ENCODE data around the gene NFE2L3. TPM values are rescaled to one million over a fixed set of nuclear protein-coding genes. Genes with fewer than 3 reads are reported as not detected.
A peak's percentile ranks its signal among the peaks of the same experiment; 100 is the strongest.

The NFE2L3 gene
- total and polyA plus RNA-seq, 9 of the 15 experiments (the other 6 are each of a cell fraction or from before 2014, with no cell fraction given), result 2.9 to 16.9 (median 12.4) TPM

DNA sequence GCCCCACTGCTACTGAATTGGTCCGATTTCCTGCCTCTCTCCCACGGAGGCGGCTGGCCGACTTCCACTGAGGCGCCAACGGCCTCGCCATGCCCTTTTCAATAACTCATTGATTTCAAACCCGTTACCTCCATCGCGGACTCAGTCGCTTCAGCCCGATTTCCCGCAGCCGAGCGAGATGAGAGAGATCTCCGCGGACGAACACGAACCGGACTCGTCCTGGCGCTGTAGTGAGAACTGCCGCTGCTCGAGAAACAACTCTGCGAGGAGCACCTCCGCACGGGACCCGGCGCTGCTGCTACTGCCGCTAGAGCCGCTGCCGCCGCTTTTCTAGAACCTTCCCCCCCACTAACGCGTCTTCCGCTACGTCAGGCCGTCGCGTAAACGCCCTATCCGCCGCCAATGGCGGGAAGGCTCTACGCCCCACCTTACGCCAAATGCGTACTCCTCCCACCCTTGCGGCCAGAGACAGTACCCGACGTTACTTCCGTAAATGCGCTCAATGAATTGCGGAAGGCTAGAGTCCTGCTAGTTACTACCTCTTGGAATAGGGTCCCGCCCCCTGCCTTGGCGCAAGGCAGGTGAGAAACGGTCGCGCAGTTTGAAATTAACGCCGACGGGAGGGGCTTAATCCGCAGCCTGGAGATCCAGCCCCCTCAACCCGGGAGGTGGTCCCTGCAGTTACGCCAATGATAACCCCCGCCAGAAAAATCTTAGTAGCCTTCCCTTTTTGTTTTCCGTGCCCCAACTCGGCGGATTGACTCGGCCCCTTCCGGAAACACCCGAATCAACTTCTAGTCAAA is 48.6 kb downstream of the NFE2L3 start, which contains the start of gene HNRNPA2B1 (continued):
- TF ChIP-seq TEAD1 (CRISPR knock-in tag; IDR thresholded peaks at IDR 0.05), result peak in 1 of 2 experiments; percentile 82; a peak in 1 of 4 replicates
- TF ChIP-seq TAF1 (IDR thresholded peaks at IDR 0.05; ENCODE audit: control insufficient read depth, extremely low read depth, insufficient read depth, low read length, severe bottlenecking), result peak; percentile 99
- TF ChIP-seq NFYB (IDR thresholded peaks at IDR 0.05; ENCODE audit: extremely low read depth, insufficient read length), result no peak
- TF ChIP-seq PHB2 (IDR thresholded peaks at IDR 0.05; ENCODE audit: low read depth), result no peak
- TF ChIP-seq SNIP1 (IDR thresholded peaks at IDR 0.05; ENCODE audit: low read depth), result no peak
- 0 out of 2 replicates have a peak, but pooled peaks have one; percentile 48 for TF ChIP-seq HIVEP1 (CRISPR knock-in tag; IDR thresholded peaks at IDR 0.05)
- TF ChIP-seq, protein P1, sequence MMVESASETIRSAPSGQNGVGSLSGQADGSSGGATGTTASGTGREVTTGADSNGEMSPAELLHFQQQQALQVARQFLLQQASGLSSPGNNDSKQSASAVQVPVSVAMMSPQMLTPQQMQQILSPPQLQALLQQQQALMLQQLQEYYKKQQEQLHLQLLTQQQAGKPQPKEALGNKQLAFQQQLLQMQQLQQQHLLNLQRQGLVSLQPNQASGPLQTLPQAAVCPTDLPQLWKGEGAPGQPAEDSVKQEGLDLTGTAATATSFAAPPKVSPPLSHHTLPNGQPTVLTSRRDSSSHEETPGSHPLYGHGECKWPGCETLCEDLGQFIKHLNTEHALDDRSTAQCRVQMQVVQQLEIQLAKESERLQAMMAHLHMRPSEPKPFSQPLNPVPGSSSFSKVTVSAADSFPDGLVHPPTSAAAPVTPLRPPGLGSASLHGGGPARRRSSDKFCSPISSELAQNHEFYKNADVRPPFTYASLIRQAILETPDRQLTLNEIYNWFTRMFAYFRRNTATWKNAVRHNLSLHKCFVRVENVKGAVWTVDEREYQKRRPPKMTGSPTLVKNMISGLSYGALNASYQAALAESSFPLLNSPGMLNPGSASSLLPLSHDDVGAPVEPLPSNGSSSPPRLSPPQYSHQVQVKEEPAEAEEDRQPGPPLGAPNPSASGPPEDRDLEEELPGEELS (CRISPR knock-in tag; IDR thresholded peaks at IDR 0.05; ENCODE audit: borderline replicate concordance), result no peak
- no peak for TF ChIP-seq CHD2 (IDR thresholded peaks at IDR 0.05; ENCODE audit: low read depth, low read length)
- TF ChIP-seq, protein P2, sequence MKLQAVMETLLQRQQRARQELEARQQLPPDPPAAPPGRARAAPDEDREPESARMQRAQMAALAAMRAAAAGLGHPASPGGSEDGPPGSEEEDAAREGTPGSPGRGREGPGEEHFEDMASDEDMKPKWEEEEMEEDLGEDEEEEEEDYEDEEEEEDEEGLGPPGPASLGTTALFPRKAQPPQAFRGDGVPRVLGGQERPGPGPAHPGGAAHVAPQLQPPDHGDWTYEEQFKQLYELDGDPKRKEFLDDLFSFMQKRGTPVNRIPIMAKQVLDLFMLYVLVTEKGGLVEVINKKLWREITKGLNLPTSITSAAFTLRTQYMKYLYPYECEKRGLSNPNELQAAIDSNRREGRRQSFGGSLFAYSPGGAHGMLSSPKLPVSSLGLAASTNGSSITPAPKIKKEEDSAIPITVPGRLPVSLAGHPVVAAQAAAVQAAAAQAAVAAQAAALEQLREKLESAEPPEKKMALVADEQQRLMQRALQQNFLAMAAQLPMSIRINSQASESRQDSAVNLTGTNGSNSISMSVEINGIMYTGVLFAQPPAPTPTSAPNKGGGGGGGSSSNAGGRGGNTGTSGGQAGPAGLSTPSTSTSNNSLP (IDR thresholded peaks at IDR 0.05; ENCODE audit: borderline replicate concordance, low read depth, low read length), result no peak
- no peak for TF ChIP-seq BRF1 (IDR thresholded peaks at IDR 0.05; ENCODE audit: borderline replicate concordance, extremely low read depth, insufficient read length)
- no peak for TF ChIP-seq ZNF699 (CRISPR knock-in tag; IDR thresholded peaks at IDR 0.05; ENCODE audit: insufficient replicate concordance)
- TF ChIP-seq MBD2 (IDR thresholded peaks at IDR 0.05; ENCODE audit: borderline replicate concordance, low read depth), result peak; percentile 83
- TF ChIP-seq, protein P3, sequence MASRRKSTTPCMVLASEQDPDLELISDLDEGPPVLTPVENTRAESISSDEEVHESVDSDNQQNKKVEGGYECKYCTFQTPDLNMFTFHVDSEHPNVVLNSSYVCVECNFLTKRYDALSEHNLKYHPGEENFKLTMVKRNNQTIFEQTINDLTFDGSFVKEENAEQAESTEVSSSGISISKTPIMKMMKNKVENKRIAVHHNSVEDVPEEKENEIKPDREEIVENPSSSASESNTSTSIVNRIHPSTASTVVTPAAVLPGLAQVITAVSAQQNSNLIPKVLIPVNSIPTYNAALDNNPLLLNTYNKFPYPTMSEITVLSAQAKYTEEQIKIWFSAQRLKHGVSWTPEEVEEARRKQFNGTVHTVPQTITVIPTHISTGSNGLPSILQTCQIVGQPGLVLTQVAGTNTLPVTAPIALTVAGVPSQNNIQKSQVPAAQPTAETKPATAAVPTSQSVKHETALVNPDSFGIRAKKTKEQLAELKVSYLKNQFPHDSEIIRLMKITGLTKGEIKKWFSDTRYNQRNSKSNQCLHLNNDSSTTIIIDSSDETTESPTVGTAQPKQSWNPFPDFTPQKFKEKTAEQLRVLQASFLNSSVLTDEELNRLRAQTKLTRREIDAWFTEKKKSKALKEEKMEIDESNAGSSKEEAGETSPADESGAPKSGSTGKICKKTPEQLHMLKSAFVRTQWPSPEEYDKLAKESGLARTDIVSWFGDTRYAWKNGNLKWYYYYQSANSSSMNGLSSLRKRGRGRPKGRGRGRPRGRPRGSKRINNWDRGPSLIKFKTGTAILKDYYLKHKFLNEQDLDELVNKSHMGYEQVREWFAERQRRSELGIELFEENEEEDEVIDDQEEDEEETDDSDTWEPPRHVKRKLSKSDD (conservative IDR thresholded peaks at IDR 0.05; ENCODE audit: low read length), result no peak
- TF ChIP-seq, protein P4, sequence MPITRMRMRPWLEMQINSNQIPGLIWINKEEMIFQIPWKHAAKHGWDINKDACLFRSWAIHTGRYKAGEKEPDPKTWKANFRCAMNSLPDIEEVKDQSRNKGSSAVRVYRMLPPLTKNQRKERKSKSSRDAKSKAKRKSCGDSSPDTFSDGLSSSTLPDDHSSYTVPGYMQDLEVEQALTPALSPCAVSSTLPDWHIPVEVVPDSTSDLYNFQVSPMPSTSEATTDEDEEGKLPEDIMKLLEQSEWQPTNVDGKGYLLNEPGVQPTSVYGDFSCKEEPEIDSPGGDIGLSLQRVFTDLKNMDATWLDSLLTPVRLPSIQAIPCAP (CRISPR knock-in tag; IDR thresholded peaks at IDR 0.05; ENCODE audit: borderline replicate concordance), result 0 out of 2 replicates have a peak, but pooled peaks have one; percentile 16
- TF ChIP-seq, protein P5, sequence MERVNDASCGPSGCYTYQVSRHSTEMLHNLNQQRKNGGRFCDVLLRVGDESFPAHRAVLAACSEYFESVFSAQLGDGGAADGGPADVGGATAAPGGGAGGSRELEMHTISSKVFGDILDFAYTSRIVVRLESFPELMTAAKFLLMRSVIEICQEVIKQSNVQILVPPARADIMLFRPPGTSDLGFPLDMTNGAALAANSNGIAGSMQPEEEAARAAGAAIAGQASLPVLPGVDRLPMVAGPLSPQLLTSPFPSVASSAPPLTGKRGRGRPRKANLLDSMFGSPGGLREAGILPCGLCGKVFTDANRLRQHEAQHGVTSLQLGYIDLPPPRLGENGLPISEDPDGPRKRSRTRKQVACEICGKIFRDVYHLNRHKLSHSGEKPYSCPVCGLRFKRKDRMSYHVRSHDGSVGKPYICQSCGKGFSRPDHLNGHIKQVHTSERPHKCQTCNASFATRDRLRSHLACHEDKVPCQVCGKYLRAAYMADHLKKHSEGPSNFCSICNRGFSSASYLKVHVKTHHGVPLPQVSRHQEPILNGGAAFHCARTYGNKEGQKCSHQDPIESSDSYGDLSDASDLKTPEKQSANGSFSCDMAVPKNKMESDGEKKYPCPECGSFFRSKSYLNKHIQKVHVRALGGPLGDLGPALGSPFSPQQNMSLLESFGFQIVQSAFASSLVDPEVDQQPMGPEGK (CRISPR knock-in tag; IDR thresholded peaks at IDR 0.05; ENCODE audit: borderline replicate concordance), result no peak
- TF ChIP-seq BCL6 (CRISPR knock-in tag; IDR thresholded peaks at IDR 0.05), result no peak
- TF ChIP-seq ZNF140 (CRISPR knock-in tag; IDR thresholded peaks at IDR 0.05), result no peak
